ENCODE measurements around the gene PBXIP1. TPM values are rescaled to one million over a fixed set of nuclear protein-coding genes. Genes with fewer than 3 reads are reported as not detected.
A peak's percentile ranks its signal among the peaks of the same experiment; 100 is the strongest.

Gene PBXIP1
- total and polyA plus RNA-seq, 7 donors = 8.3 to 251 (median 178) TPM

DNA sequence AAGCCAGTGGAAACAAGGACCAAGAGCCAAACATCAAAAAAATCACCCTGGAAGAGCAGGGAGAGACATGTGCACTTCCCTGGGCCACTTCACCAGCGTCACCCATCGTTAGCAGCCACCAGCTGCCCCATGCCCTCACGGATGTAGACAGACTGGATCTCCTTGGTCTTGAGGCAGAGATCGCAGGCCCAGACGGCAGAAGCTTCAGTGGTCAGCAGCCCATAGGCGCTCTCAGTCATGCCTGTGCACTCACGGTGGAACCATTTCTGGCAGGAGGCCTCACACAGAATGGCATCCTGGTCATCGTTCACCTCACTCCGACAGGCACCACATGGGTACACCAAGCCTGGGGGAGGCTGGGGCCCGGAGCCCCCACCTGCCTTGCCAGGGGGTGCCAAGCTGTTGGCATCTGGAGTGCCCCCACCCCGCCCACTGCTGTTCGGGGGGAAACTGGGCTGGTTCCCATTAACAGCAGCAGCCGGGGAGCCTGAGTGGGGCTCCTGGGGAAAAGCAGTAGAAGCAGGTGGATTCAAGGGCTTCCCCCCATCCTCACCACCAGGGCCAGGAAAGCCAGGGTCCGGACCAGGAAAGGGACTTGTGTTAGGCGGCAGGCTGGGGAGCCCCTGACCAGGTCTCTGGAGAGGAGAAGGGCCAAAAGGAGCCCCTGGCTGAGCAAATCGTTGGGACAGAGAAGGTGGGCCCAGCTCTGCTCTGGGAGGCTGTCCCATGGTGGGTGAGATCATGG, 3.0 kb upstream of the PBXIP1 start:
- TF ChIP-seq EP300 (IDR thresholded peaks at IDR 0.05) = no peak
- TF ChIP-seq POLR2AphosphoS5 (IDR thresholded peaks at IDR 0.05) = no peak
- no peak for TF ChIP-seq CTCF (IDR thresholded peaks at IDR 0.05)
- TF ChIP-seq POLR2A (IDR thresholded peaks at IDR 0.05) = no peak
- no peak for DNase-seq
- intact Hi-C loops (cut with DNase I) = no loop called here
- H3K4me1 ChIP-seq = peaks cover 0 to 66% (median 61%) of the 10 kb centered on the region in 4 donors
- no peak overlapping the region for H3K4me3 ChIP-seq
- H3K9me3 ChIP-seq = no peaks in the 10 kb centered on the region
- WGBS, 2 donors = 90 to 93% methylated on average over 16 of the region's 16 CpGs
- no peak overlapping the region for H3K27ac ChIP-seq
- H3K27me3 ChIP-seq = no peaks in the 10 kb centered on the region
- H3K36me3 ChIP-seq = peaks cover 14 to 28% (median 20%) of the 10 kb centered on the region in 4 donors

- DNase-seq = no peak
- Histone ChIP-seq H3K27me3 (no peaks in the 10 kb centered on the region), H3K36me3 (peaks cover 11 to 20% (median 16%) of the 10 kb centered on the region in 4 donors), H3K9me3 (no peaks in the 10 kb centered on the region), H3K4me3 (no peak overlapping the region), H3K4me1 (peaks cover 0 to 69% (median 66%) of the 10 kb centered on the region in 4 donors), H3K27ac (peak overlapping the region; percentile 86 to 88 (median 87))
- WGBS, 2 donors = 87 to 89% methylated on average over 2 of the region's 2 CpGs
- TF ChIP-seq POLR2A (IDR thresholded peaks at IDR 0.05) = no peak
- TF ChIP-seq EP300 (IDR thresholded peaks at IDR 0.05) = no peak
- no peak for TF ChIP-seq CTCF (IDR thresholded peaks at IDR 0.05)
- no peak for TF ChIP-seq POLR2AphosphoS5 (IDR thresholded peaks at IDR 0.05)
- intact Hi-C loops (cut with DNase I) = no loop called here
These were observed 2.1 kb upstream of the PBXIP1 start for GRCh38 chr1:154958036-154958435.

- H3K27me3 ChIP-seq = no peaks in the 10 kb centered on the region
- no peak for DNase-seq
- H3K4me3 ChIP-seq = no peak overlapping the region
- TF ChIP-seq POLR2AphosphoS5 (IDR thresholded peaks at IDR 0.05) = no peak
- TF ChIP-seq POLR2A (IDR thresholded peaks at IDR 0.05) = no peak
- no peak for TF ChIP-seq EP300 (IDR thresholded peaks at IDR 0.05)
- no peak for TF ChIP-seq CTCF (IDR thresholded peaks at IDR 0.05)
- H3K9me3 ChIP-seq = no peaks in the 10 kb centered on the region
- peak overlapping the region; percentile 86 to 88 (median 87) for H3K27ac ChIP-seq
- peaks cover 0 to 69% (median 67%) of the 10 kb centered on the region in 4 donors for H3K4me1 ChIP-seq
- intact Hi-C loops (cut with DNase I) = no loop called here
- peaks cover 11 to 16% (median 16%) of the 10 kb centered on the region in 4 donors for H3K36me3 ChIP-seq
- 45 to 52% methylated on average over 9 of the region's 9 CpGs for WGBS, 2 donors
These were observed 1.3 kb upstream of the PBXIP1 start for GRCh38 chr1:154957091-154957657.

- H3K27me3 ChIP-seq = no peaks in the 10 kb centered on the region
- intact Hi-C loops (cut with DNase I) = no loop called here
- TF ChIP-seq POLR2AphosphoS5 (IDR thresholded peaks at IDR 0.05) (no peak), CTCF (IDR thresholded peaks at IDR 0.05) (no peak), EP300 (IDR thresholded peaks at IDR 0.05) (no peak), POLR2A (IDR thresholded peaks at IDR 0.05) (no peak)
- DNase-seq = peak; percentile 82
- H3K4me3 ChIP-seq = peak overlapping the region; percentile 50 to 62 (median 60)
- 18 to 25% methylated on average over 6 of the region's 6 CpGs for WGBS, 2 donors
- no peaks in the 10 kb centered on the region for H3K9me3 ChIP-seq
- peak overlapping the region; percentile 86 to 88 (median 87) for H3K27ac ChIP-seq
- H3K4me1 ChIP-seq = peaks cover 0 to 75% (median 69%) of the 10 kb centered on the region in 4 donors
- peaks cover 11 to 18% (median 17%) of the 10 kb centered on the region in 4 donors for H3K36me3 ChIP-seq
These were observed 644 bp upstream of the PBXIP1 start for GRCh38 chr1:154956544-154956941.
